DOHH2 (cell line): Measurements from ENCODE around the gene EPS8L3.

Experiments
- H3F3A ChIP-seq: fragments of 200-600 bp; sonication (generic), shearing (Covaris generic); 2 replicates; pipeline ENCODE4 v1.6.0; 2016; ENCODE audit warnings: antibody characterized with exemption, mild to moderate bottlenecking; ENCODE audit not compliant: control insufficient read depth, insufficient read depth
- H3K27ac ChIP-seq: fragments of 200-600 bp; sonication (generic); 2 replicates; pipeline ENCODE4 v1.5.1; 2014; ENCODE audit warnings: low read depth, mild to moderate bottlenecking, low read length, moderate library complexity
- H3K27me3 ChIP-seq: fragments of 200-600 bp; sonication (generic); 2 replicates; pipeline ENCODE4 v1.6.1; 2014; ENCODE audit warnings: mild to moderate bottlenecking, low read length, mixed read lengths; ENCODE audit not compliant: control insufficient read depth
- H3K36me3 ChIP-seq: fragments of 200-600 bp; sonication (generic); 2 replicates; pipeline ENCODE4 v1.6.1; 2014; ENCODE audit warnings: mild to moderate bottlenecking, low read length, moderate library complexity, mixed read lengths; ENCODE audit not compliant: control insufficient read depth
- H3K4me1 ChIP-seq: fragments of 200-600 bp; sonication (generic); 2 replicates; pipeline ENCODE4 v1.6.1; 2014; ENCODE audit warnings: mild to moderate bottlenecking, low read length, mixed read lengths; ENCODE audit not compliant: control insufficient read depth
- H3K4me2 ChIP-seq: fragments of 200-600 bp; sonication (generic); 2 replicates; pipeline ENCODE4 v1.6.0; 2014; ENCODE audit warnings: mild to moderate bottlenecking, low read length, moderate library complexity
- H3K4me3 ChIP-seq: fragments of 200-600 bp; sonication (generic); 2 replicates; pipeline ENCODE4 v1.5.1; 2014; ENCODE audit warnings: mild to moderate bottlenecking, low read length, mixed read lengths
- H3K79me2 ChIP-seq: fragments of 200-600 bp; sonication (generic); 2 replicates; pipeline ENCODE4 v1.6.1; 2014; ENCODE audit warnings: mild to moderate bottlenecking, low read length, mixed read lengths; ENCODE audit not compliant: control insufficient read depth
- H3K9me2 ChIP-seq: fragments of 200-600 bp; sonication (generic); replicated peaks from 2 replicates; pipeline ENCODE4 v1.6.1; 2014; ENCODE audit warnings: mild to moderate bottlenecking, low read length, mixed read lengths; ENCODE audit not compliant: control insufficient read depth
- H3K9me3 ChIP-seq: fragments of 200-600 bp; sonication (generic); 2 replicates; pipeline ENCODE4 v1.6.1; 2014; ENCODE audit warnings: antibody characterized with exemption, low read length, mixed read lengths; ENCODE audit not compliant: control insufficient read depth, insufficient read depth
- H4K20me1 ChIP-seq: fragments of 200-600 bp; sonication (generic); 2 replicates; pipeline ENCODE4 v1.6.0; 2014; ENCODE audit warnings: low read depth, mild to moderate bottlenecking, antibody characterized with exemption, low read length, moderate library complexity; ENCODE audit not compliant: control insufficient read depth, insufficient read depth
- CTCF ChIP-seq: fragments of 200-600 bp; sonication (generic); IDR thresholded peaks from one replicate; pipeline ENCODE4 v1.5.1; 2014; ENCODE audit warnings: antibody characterized with exemption, mild to moderate bottlenecking, low read depth, low read length; ENCODE audit not compliant: poor library complexity, severe bottlenecking
- EZH2phosphoT487 ChIP-seq: fragments of 200-600 bp; sonication (generic); IDR thresholded peaks from 2 replicates; pipeline ENCODE4 v1.6.1; 2017; ENCODE audit warnings: borderline replicate concordance, mild to moderate bottlenecking, antibody characterized with exemption, low read length, moderate library complexity, mixed read lengths

The EPS8L3 gene

GRCh38 chr1:109773900-109774485, 10.3 kb upstream of the EPS8L3 start:
- no peak overlapping the region for H3K27ac ChIP-seq

GRCh38 chr1:109773203-109773899, 9.6 kb upstream of the EPS8L3 start:
- H3K9me3 ChIP-seq: no peaks in the 10 kb centered on the region
- TF ChIP-seq EZH2phosphoT487 (no peak), CTCF (peak; percentile 81)
- no peaks in the 10 kb centered on the region for H3K4me1 ChIP-seq
- H3K36me3 ChIP-seq: no peaks in the 10 kb centered on the region
- no peaks in the 10 kb centered on the region for H3K9me2 ChIP-seq
- no peak overlapping the region for H3K27ac ChIP-seq
- no peaks in the 10 kb centered on the region for H4K20me1 ChIP-seq
- H3F3A ChIP-seq: no peaks in the 10 kb centered on the region
- no peak overlapping the region for H3K4me2 ChIP-seq
- no peak overlapping the region for H3K4me3 ChIP-seq
- H3K79me2 ChIP-seq: no peaks in the 10 kb centered on the region
- H3K27me3 ChIP-seq: peaks cover 3% of the 10 kb centered on the region; the same call in 1 of the 2 replicates

More at GRCh38 chr1:109773900-109774485, 10.3 kb upstream of the EPS8L3 start:
- Histone ChIP-seq H3K4me2 (no peak overlapping the region), H3K79me2 (no peaks in the 10 kb centered on the region), H3K4me3 (no peak overlapping the region), H3K9me3 (no peaks in the 10 kb centered on the region), H3F3A (no peaks in the 10 kb centered on the region), H3K9me2 (no peaks in the 10 kb centered on the region), H3K36me3 (no peaks in the 10 kb centered on the region), H3K4me1 (no peaks in the 10 kb centered on the region), H4K20me1 (no peaks in the 10 kb centered on the region), H3K27me3 (peaks cover 3% of the 10 kb centered on the region; the same call in 1 of the 2 replicates)
- no peak for TF ChIP-seq CTCF
- no peak for TF ChIP-seq EZH2phosphoT487

GRCh38 chr1:109772658-109773202, 9.0 kb upstream of the EPS8L3 start:
- no peaks in the 10 kb centered on the region for H3K79me2 ChIP-seq
- peaks cover 3% of the 10 kb centered on the region; the same call in 1 of the 2 replicates for H3K27me3 ChIP-seq
- no peaks in the 10 kb centered on the region for H4K20me1 ChIP-seq
- no peaks in the 10 kb centered on the region for H3K36me3 ChIP-seq
- no peak overlapping the region for H3K4me2 ChIP-seq
- no peak overlapping the region for H3K27ac ChIP-seq
- H3K4me3 ChIP-seq: no peak overlapping the region
- TF ChIP-seq EZH2phosphoT487 (no peak), CTCF (no peak)
- H3K4me1 ChIP-seq: no peaks in the 10 kb centered on the region
- H3K9me3 ChIP-seq: no peaks in the 10 kb centered on the region
- no peaks in the 10 kb centered on the region for H3K9me2 ChIP-seq
- no peaks in the 10 kb centered on the region for H3F3A ChIP-seq
